ENCODE data around the gene SLC13A2. TPM values are rescaled to one million over a fixed set of nuclear protein-coding genes. Genes with fewer than 3 reads are reported as not detected.

Gene SLC13A2
- total RNA-seq, 2 donors from 2014 or later, result not detected

DNA sequence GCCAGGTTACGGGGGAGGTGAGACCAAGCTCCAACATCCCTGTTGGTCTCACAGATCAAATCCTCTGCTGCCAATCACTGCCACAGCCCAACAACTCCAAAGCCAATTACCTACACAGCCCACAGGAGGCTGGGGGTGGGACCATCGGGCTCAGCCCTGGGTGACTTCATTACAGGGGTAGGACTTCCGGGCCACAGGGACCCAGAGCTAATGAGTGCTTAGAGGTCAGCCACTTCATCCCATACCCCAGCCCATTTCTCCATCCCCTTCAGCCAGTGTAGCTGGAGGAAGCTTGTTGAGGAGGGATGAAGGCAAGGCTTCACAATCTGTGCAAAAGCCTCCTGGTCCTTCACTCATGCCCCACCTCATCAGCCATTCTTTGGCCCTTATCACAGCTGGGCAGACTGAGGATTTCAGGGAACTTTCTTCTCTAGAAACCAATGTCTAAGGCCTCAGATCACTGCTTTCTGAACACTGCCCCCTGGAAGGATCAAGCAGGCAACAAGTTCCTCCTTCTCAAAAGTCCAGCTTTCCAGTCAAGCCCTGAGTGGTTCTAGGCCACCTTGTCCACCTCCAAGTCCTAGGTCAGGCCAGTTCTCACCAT is 38.5 kb downstream of the SLC13A2 start:
- no peaks in the 10 kb centered on the region for H3K9me3 ChIP-seq
- no peak overlapping the region for H3K4me3 ChIP-seq
- no peaks in the 10 kb centered on the region for H3K4me1 ChIP-seq
- no peak for DNase-seq (ENCODE audit: low spot score)
- TF ChIP-seq, protein P1, sequence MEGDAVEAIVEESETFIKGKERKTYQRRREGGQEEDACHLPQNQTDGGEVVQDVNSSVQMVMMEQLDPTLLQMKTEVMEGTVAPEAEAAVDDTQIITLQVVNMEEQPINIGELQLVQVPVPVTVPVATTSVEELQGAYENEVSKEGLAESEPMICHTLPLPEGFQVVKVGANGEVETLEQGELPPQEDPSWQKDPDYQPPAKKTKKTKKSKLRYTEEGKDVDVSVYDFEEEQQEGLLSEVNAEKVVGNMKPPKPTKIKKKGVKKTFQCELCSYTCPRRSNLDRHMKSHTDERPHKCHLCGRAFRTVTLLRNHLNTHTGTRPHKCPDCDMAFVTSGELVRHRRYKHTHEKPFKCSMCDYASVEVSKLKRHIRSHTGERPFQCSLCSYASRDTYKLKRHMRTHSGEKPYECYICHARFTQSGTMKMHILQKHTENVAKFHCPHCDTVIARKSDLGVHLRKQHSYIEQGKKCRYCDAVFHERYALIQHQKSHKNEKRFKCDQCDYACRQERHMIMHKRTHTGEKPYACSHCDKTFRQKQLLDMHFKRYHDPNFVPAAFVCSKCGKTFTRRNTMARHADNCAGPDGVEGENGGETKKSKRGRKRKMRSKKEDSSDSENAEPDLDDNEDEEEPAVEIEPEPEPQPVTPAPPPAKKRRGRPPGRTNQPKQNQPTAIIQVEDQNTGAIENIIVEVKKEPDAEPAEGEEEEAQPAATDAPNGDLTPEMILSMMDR (IDR thresholded peaks at IDR 0.05), result no peak
- no peak overlapping the region for H3K27ac ChIP-seq
- peaks cover 0 to 5% of the 10 kb centered on the region in 2 donors for H3K27me3 ChIP-seq
- H3K36me3 ChIP-seq, result no peaks in the 10 kb centered on the region

DNA sequence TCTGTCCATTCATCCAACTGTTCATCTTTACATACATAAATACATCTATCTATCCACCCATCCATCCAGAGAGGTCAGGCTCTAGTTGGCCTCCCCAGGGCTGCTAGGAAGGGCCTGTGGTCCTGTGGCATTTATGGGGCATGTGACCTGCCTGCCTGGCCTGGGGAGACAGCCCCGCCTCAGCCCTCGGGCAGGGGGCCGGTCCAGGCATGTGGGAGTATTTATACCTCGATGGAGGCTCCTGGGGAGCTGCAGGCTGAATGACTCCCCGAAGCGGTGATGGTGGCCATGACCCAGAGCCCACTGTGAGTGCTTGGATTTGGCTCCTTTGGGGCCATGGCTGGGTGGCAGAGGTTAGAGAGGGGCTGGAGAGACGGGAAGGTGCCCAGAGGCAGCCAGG is 40.0 kb downstream of the SLC13A2 start:
- H3K4me1 ChIP-seq, result no peaks in the 10 kb centered on the region
- no peak overlapping the region for H3K4me3 ChIP-seq
- H3K36me3 ChIP-seq, result no peaks in the 10 kb centered on the region
- H3K9me3 ChIP-seq, result no peaks in the 10 kb centered on the region
- TF ChIP-seq, protein P1 (IDR thresholded peaks at IDR 0.05), result no peak
- no peak overlapping the region for H3K27ac ChIP-seq
- no peaks in the 10 kb centered on the region for H3K27me3 ChIP-seq
- DNase-seq (ENCODE audit: low spot score), result no peak

DNA sequence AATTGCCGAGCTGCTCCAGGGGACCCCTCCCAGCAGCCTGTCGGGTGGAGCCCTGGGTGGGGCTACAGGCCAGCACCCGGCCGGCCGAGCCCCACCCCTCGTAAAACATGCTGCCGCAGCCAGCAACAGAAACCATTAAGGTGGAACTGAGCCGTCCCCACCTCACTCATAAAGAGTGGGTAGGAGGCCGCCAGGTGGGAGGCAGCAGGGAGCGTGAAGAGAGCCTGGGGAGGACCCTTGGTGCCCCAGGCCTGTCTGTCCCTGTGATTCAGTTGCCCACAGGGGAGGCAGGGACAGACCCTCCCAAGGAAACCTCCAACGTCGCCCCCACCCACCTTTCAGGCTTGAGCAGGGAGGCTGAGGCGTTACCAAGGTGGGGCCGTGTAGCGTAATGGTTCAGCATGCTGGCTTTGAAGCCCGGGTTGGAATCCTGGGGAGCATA is 41.1 kb downstream of the SLC13A2 start:
- no peaks in the 10 kb centered on the region for H3K9me3 ChIP-seq
- TF ChIP-seq, protein P1 (IDR thresholded peaks at IDR 0.05), result no peak
- no peaks in the 10 kb centered on the region for H3K36me3 ChIP-seq
- no peak overlapping the region for H3K4me3 ChIP-seq
- DNase-seq (ENCODE audit: low spot score), result no peak
- H3K4me1 ChIP-seq, result no peaks in the 10 kb centered on the region
- H3K27ac ChIP-seq, result no peak overlapping the region
- no peaks in the 10 kb centered on the region for H3K27me3 ChIP-seq

DNA sequence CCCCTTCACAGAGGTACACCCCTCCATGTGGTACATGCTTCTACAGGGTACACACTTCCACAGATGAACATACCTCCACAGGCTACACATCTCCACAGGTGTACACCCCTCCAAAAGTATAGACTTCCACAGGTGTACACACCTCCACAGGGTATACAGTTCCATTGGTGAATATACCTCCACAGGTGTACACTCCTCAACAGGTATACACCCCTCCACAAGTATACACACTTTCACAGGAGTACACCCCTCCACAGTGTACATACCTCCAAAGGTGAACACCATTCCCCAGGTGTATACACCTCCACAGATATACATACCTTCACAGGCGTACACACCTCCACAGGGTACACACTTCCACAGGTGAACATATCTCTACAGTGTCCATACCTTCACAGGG is 42.1 kb downstream of the SLC13A2 start:
- no peak for DNase-seq (ENCODE audit: low spot score)
- H3K36me3 ChIP-seq, result no peaks in the 10 kb centered on the region
- no peaks in the 10 kb centered on the region for H3K4me1 ChIP-seq
- no peaks in the 10 kb centered on the region for H3K9me3 ChIP-seq
- H3K4me3 ChIP-seq, result no peak overlapping the region
- no peak overlapping the region for H3K27ac ChIP-seq
- H3K27me3 ChIP-seq, result no peaks in the 10 kb centered on the region
- TF ChIP-seq, protein P1 (IDR thresholded peaks at IDR 0.05), result no peak

DNA sequence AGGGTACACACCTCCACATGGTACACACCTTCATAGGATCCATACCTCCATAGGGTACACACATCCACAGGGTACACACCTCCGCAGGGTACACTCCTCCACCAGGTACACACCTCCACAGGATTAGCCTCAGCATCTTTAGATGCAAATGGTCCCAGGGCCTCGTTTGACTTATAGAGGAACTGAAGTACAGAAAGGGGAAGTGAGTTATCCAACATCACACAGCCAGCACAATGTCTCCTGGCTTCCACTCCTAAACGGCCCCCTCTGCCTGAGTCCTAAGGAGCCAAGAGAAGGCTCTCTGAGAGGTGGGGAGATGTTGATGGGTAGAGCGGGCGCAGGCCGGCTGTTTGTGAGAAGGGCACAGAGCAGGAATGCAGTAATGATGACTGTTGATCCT is 44.7 kb downstream of the SLC13A2 start:
- no peaks in the 10 kb centered on the region for H3K36me3 ChIP-seq
- H3K27ac ChIP-seq, result no peak overlapping the region
- no peaks in the 10 kb centered on the region for H3K27me3 ChIP-seq
- H3K4me1 ChIP-seq, result no peaks in the 10 kb centered on the region
- H3K4me3 ChIP-seq, result no peak overlapping the region
- TF ChIP-seq, protein P1 (IDR thresholded peaks at IDR 0.05), result no peak
- no peaks in the 10 kb centered on the region for H3K9me3 ChIP-seq
- no peak for DNase-seq (ENCODE audit: low spot score)

DNA sequence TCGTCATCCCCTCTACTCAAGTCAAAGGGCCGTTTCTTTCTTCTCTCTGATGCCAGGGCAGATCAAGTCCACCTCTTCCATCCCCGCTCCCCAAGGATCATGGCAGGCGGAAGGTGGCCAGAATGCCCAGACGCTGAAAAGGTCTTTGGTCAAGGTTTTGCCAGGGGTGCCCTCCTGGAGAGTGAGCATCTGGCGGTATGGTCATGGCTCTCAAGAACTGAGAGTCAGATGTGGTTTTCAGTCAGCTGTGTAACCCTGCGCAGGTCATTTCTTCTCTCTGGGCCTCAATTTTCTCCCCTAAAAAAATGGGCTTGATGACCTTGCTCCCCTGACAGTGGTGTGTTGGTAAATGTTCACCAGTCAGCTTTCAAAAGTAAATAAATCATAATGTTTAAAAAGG is 45.1 kb downstream of the SLC13A2 start:
- no peak overlapping the region for H3K27ac ChIP-seq
- no peak overlapping the region for H3K4me3 ChIP-seq
- H3K36me3 ChIP-seq, result no peaks in the 10 kb centered on the region
- no peaks in the 10 kb centered on the region for H3K27me3 ChIP-seq
- no peak for DNase-seq (ENCODE audit: low spot score)
- no peaks in the 10 kb centered on the region for H3K9me3 ChIP-seq
- TF ChIP-seq, protein P1 (IDR thresholded peaks at IDR 0.05), result no peak
- H3K4me1 ChIP-seq, result no peaks in the 10 kb centered on the region
